HepG2 (cell line): Measurements from ENCODE around the gene AJM1. TPM values are rescaled to one million over a fixed set of nuclear protein-coding genes. Genes with fewer than 3 reads are reported as not detected.

Experiments
- ATAC-seq: fragments of 200-7000 bp; cut with Tn5 transposase; 3 replicates; pipeline ENCODE4 v1.9.1; 2020; ENCODE audit warnings: mild to moderate bottlenecking, moderate library complexity
- BruUV-seq: library from RNA; stranded (reverse); fragments of 400-500 nt; replicated peaks from 2 replicates; lab custom pipeline; 2021; lab: Mats Ljungman, UMichigan
- CTCF ChIA-PET: fragments of 300-600 bp; formaldehyde crosslinking; extraction: SDS; loops from one replicate; lab custom pipeline; 2021; ENCODE audit warnings: low total read pairs, inconsistent platforms, low intra/inter-chr PET ratio; lab: Yijun Ruan, JAX
- POLR2A ChIA-PET: fragments of 350-600 bp; sonication (Branson Sonifier 250); formaldehyde crosslinking; loops from one replicate; lab custom pipeline; 2020; ENCODE audit warnings: antibody characterized with exemption, inconsistent platforms; lab: Yijun Ruan, JAX
- DNase-seq: peaks from one replicate; pipeline ENCODE4 v3.0.0-alpha.2; 2015; ENCODE audit warnings: low spot score
- FAIRE-seq: peaks from 3 replicates; lab custom pipeline; 2011; peaks lifted over from hg19 to GRCh38; lab: Jason Lieb, UNC
- H2AFZ ChIP-seq: one replicate; pipeline ENCODE4 v1.6.1; 2011; ENCODE audit warnings: low read length, inconsistent platforms
- H3K27ac ChIP-seq: fragments of 300-600 bp; 3 replicates; pipeline ENCODE4 v1.8.0; 2011; ENCODE audit warnings: mixed run types, mild to moderate bottlenecking, mixed read lengths, low read length, inconsistent platforms; ENCODE audit not compliant: insufficient read depth; ENCODE audit errors: extremely low read length
- H3K27me3 ChIP-seq, 2 experiments: fragments of 200-600 bp in 1 of 2; 2 replicates in 1 of 2; 3 replicates in 1 of 2; pipeline versions ENCODE4 v1.6.0 to v1.8.0; 2011; ENCODE audit warnings: low read length in 2 of 2, mild to moderate bottlenecking in 2 of 2, moderate library complexity in 2 of 2, inconsistent platforms in 1 of 2; ENCODE audit not compliant: insufficient read depth in 2 of 2, control insufficient read depth in 1 of 2
- H3K36me3 ChIP-seq, 2 experiments: fragments of 200-600 bp in 1 of 2; replicated peaks in 1 of 2; 2 replicates in 1 of 2; 3 replicates in 1 of 2; pipeline versions ENCODE4 v1.5.1 to v1.8.0; 2011; ENCODE audit warnings: low read length in 2 of 2, inconsistent platforms in 1 of 2; ENCODE audit not compliant: insufficient read depth in 2 of 2, control insufficient read depth in 1 of 2
- H3K4me1 ChIP-seq: 2 replicates; pipeline ENCODE4 v1.5.1; 2012; ENCODE audit warnings: low read length, inconsistent platforms; ENCODE audit not compliant: insufficient read depth
- H3K4me2 ChIP-seq: 2 replicates; pipeline ENCODE4 v1.6.0; 2011; ENCODE audit warnings: low read depth, low read length, inconsistent platforms
- H3K4me3 ChIP-seq, 3 experiments: fragments of 200-600 bp in 1 of 3; sonication (generic), shearing (Covaris generic) in 1 of 3; replicated peaks in 1 of 3; 2 replicates each; pipeline ENCODE4 v1.5.1; 2011 to 2016; ENCODE audit warnings: low read length in 3 of 3, inconsistent platforms in 2 of 3, low read depth in 2 of 3, mild to moderate bottlenecking in 2 of 3, control low read depth in 1 of 3, mixed read lengths in 1 of 3; ENCODE audit not compliant: insufficient read depth in 1 of 3
- H3K79me2 ChIP-seq: one replicate; pipeline ENCODE4 v1.6.1; 2011; ENCODE audit warnings: low read length, inconsistent platforms; ENCODE audit not compliant: insufficient read depth
- H3K9ac ChIP-seq: 2 replicates; pipeline ENCODE4 v1.6.0; 2011; ENCODE audit warnings: mild to moderate bottlenecking, low read depth, low read length, inconsistent platforms; ENCODE audit not compliant: insufficient read depth
- H3K9me3 ChIP-seq: 2 replicates; pipeline ENCODE4 v1.5.1; 2012; ENCODE audit warnings: mild to moderate bottlenecking, low read length
- H4K20me1 ChIP-seq: 2 replicates; pipeline ENCODE4 v1.6.0; 2011; ENCODE audit warnings: inconsistent platforms, mild to moderate bottlenecking, low read length, moderate library complexity; ENCODE audit not compliant: insufficient read depth
- SALL1 ChIP-seq: sonication (generic); formaldehyde crosslinking; IDR thresholded peaks from 2 replicates; pipeline ENCODE4 v1.8.0; 2022; ENCODE audit warnings: mild to moderate bottlenecking, missing genetic modification reagents
- THAP9 ChIP-seq: sonication (generic); formaldehyde crosslinking; IDR thresholded peaks from 2 replicates; pipeline ENCODE4; 2020; ENCODE audit warnings: missing genetic modification reagents, mild to moderate bottlenecking, borderline replicate concordance
- WGBS: methylation state at CpG from one replicate; pipeline ENCODE4 v1.1.6; 2017; ENCODE audit warnings: low lambda C conversion rate; 5-methylcytosine and 5-hydroxymethylcytosine counted together
- in situ Hi-C: cut with HindIII; loops from 2 replicates; pipeline ENCODE4 v1.10.0; 2017; ENCODE audit warnings: low pct_unique_long_range_greater_than_20kb; ENCODE audit not compliant: extremely low pct_ligation_motif_present
- intact Hi-C: fragments of 100-400 bp; cut with micrococcal nuclease; formaldehyde crosslinking; loops from one replicate; pipeline ENCODE4 v1.10.0; 2022; ENCODE audit not compliant: unreplicated experiment
- microRNA-seq: library from miRNA; unstranded; fragments of <30 nt; microRNA quantifications from one replicate; pipeline ENCODE4, GENCODE V29; 2020
- polyA plus RNA-seq, 8 experiments: library from polyadenylated mRNA; depleted of rRNA in 3 of 8; stranded (reverse) in 7 of 8; unstranded in 1 of 8; fragments of >200 nt; fragmentation: Illumina TruSeq in 4 of 8; extraction: Trizol in 4 of 8; gene quantifications; 2 replicates each; pipeline versions ENCODE4 v1.2.1 to v1.2.3, GENCODE V29; 2011 to 2016; ENCODE audit warnings: low read depth in 4 of 8, missing spikeins in 1 of 8, mixed read lengths in 1 of 8; ENCODE audit not compliant: insufficient read depth in 1 of 8
- small RNA-seq, 3 experiments: library from RNA; depleted of rRNA; stranded (forward); fragments of <200 nt; gene quantifications; one replicate each; pipeline ENCODE3, GENCODE V24; 2012; ENCODE audit warnings: low read depth in 2 of 3, low replicate concordance in 1 of 3; ENCODE audit not compliant: insufficient read length in 3 of 3, insufficient read depth in 2 of 3
- total RNA-seq, 5 experiments: library from RNA; depleted of rRNA; stranded (reverse); fragments of >200 nt; fragmentation: Illumina TruSeq; extraction: Trizol; gene quantifications; 2 replicates each; pipeline ENCODE4 v1.2.3, GENCODE V29; 2016; ENCODE audit warnings: low read depth in 1 of 5
- TF ChIP-seq, protein P1 (sequence below): sonication (generic); formaldehyde crosslinking; IDR thresholded peaks from 2 replicates; pipeline ENCODE4 v1.5.0; 2020; ENCODE audit warnings: mild to moderate bottlenecking, missing genetic modification reagents

Gene AJM1
- total and polyA plus RNA-seq, 2 of the 13 experiments (the other 11 are each of a cell fraction or from before 2014, with no cell fraction given): 1.1 to 1.2 TPM

DNA sequence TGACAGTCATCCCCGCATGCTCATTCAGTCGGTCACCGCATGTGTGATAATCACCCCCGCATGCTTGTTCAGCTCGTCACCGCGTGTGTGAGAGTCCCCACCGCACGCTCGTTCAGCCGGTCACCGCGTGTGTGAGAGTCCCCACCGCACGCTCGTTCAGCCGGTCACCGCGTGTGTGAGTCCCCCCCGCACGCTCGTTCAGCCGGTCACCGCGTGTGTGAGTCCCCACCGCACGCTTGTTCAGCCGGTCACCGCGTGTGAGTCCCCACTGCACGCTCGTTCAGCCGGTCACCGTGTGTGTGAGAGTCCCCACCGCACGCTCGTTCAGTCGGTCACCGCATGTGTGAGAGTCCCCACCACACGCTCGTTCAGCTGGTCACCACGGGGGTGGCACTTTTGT, 47.6 kb downstream of the AJM1 start (continued):
- TF ChIP-seq THAP9 (CRISPR knock-in tag): no peak

DNA sequence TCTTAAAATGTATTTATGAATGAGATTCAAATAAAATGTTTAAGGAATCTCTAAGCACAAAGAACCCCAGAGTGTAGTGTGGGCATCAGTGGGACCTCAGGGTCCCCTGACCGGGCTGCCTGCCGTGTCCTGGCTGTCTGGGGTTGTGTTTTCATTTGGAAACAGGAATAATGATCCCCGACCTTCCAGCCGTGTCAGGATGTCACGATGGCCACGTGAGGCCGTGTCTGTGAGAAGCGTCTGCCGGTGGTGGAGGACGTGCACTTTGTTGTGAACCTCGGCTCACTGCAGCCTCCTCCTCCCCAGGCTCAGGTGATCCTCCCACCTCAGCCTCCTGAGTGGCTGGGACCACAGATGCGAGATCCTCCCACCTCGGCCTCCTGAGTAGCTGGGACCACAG, 48.4 kb downstream of the AJM1 start:
- in situ Hi-C loops: no loop called here

More for the DNA sequence above, 48.4 kb downstream of the AJM1 start:
- H3K9ac ChIP-seq: no peak overlapping the region
- intact Hi-C loops: no loop called here
- H3K9me3 ChIP-seq: no peaks in the 10 kb centered on the region
- POLR2A ChIA-PET: no interaction called here
- 69% methylated on average over 5 of the region's 13 CpGs for WGBS
- H3K4me3 ChIP-seq: no peak overlapping the region
- peaks cover 1 to 22% of the 10 kb centered on the region in 2 experiments; a peak in 4 of 5 replicates for H3K36me3 ChIP-seq
- no peaks in the 10 kb centered on the region for H3K27me3 ChIP-seq
- no peak overlapping the region for H2AFZ ChIP-seq
- H3K27ac ChIP-seq: no peak overlapping the region
- ATAC-seq (no peak), FAIRE-seq (no peak), DNase-seq (no peak)
- TF ChIP-seq, protein P1, sequence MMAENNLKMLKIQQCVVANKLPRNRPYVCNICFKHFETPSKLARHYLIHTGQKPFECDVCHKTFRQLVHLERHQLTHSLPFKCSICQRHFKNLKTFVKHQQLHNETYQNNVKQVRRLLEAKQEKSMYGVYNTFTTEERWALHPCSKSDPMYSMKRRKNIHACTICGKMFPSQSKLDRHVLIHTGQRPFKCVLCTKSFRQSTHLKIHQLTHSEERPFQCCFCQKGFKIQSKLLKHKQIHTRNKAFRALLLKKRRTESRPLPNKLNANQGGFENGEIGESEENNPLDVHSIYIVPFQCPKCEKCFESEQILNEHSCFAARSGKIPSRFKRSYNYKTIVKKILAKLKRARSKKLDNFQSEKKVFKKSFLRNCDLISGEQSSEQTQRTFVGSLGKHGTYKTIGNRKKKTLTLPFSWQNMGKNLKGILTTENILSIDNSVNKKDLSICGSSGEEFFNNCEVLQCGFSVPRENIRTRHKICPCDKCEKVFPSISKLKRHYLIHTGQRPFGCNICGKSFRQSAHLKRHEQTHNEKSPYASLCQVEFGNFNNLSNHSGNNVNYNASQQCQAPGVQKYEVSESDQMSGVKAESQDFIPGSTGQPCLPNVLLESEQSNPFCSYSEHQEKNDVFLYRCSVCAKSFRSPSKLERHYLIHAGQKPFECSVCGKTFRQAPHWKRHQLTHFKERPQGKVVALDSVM (CRISPR knock-in tag): peak; percentile 66; the same call in 1 of the 2 replicates
- TF ChIP-seq SALL1 (CRISPR knock-in tag): no peak
- peaks cover 75% of the 10 kb centered on the region for H3K79me2 ChIP-seq
- no peak overlapping the region for H3K4me2 ChIP-seq
- H3K4me1 ChIP-seq: peaks cover 15% of the 10 kb centered on the region
- CTCF ChIA-PET: no interaction called here
- no TSS peak for BruUV-seq
- 0 out of 2 replicates have a peak, but pooled peaks cover 10% of the 10 kb centered on the region for H4K20me1 ChIP-seq

Small RNA genes within 50 kb of the gene (microRNA-seq; reads per million reads assigned to microRNA genes)
- gene MIR4292 (not detected), gene MIR4479 (1.5 reads per million)

Small RNA genes within 50 kb of the gene (small RNA-seq; reads per million reads assigned to genes)
- gene AL355987.2 (0 reads per million in 3 experiments), gene MIR4292 (0 reads per million in 3 experiments), gene MIR4479 (0 reads per million in 3 experiments)

Other genes with a start within 250 kb of the AJM1 start
- 0.20 TPM in 1 of 2 replicates, not detected in the other for gene EGFL7, start 179.6 kb upstream of the AJM1 start, total RNA-seq (2016; rRNA removed; fragmentation: Illumina TruSeq; extraction: Trizol)
- gene EGFL7, start 179.6 kb upstream of the AJM1 start, polyA plus RNA-seq (2011; rRNA removed): 5.1 and 10.3 TPM in 2 replicates
- gene AGPAT2, start 155.0 kb upstream of the AJM1 start, total RNA-seq (2016; rRNA removed; fragmentation: Illumina TruSeq; extraction: Trizol): 2.5 and 3.9 TPM in 2 replicates
- 25.8 and 33.0 TPM in 2 replicates for gene AGPAT2, start 155.0 kb upstream of the AJM1 start, polyA plus RNA-seq (2011; rRNA removed)
- 0.18 and 0.28 TPM in 2 replicates for gene DIPK1B, start 129.9 kb upstream of the AJM1 start, total RNA-seq (2016; rRNA removed; fragmentation: Illumina TruSeq; extraction: Trizol)
- 3.9 and 7.2 TPM in 2 replicates for gene DIPK1B, start 129.9 kb upstream of the AJM1 start, polyA plus RNA-seq (2011; rRNA removed)
- 0.14 and 0.53 TPM in 2 replicates for gene LCN10, start 99.5 kb upstream of the AJM1 start, total RNA-seq (2016; rRNA removed; fragmentation: Illumina TruSeq; extraction: Trizol)
- 0.61 and 0.84 TPM in 2 replicates for gene LCN10, start 99.5 kb upstream of the AJM1 start, polyA plus RNA-seq (2011; rRNA removed)
- gene LCN6, start 94.0 kb upstream of the AJM1 start, total RNA-seq (2016; rRNA removed; fragmentation: Illumina TruSeq; extraction: Trizol): not detected in 2 replicates
- not detected in 2 replicates for gene LCN6, start 94.0 kb upstream of the AJM1 start, polyA plus RNA-seq (2011; rRNA removed)
- not detected in 2 replicates for gene LCN8, start 84.2 kb upstream of the AJM1 start, total RNA-seq (2016; rRNA removed; fragmentation: Illumina TruSeq; extraction: Trizol)
- 0.15 TPM in 1 of 2 replicates, not detected in the other for gene LCN8, start 84.2 kb upstream of the AJM1 start, polyA plus RNA-seq (2011; rRNA removed)
- 0.29 and 1.3 TPM in 2 replicates for gene LCN15, start 78.0 kb upstream of the AJM1 start, total RNA-seq (2016; rRNA removed; fragmentation: Illumina TruSeq; extraction: Trizol)
- gene LCN15, start 78.0 kb upstream of the AJM1 start, polyA plus RNA-seq (2011; rRNA removed): 32.9 and 53.7 TPM in 2 replicates
- gene TMEM141, start 51.1 kb upstream of the AJM1 start, total RNA-seq (2016; rRNA removed; fragmentation: Illumina TruSeq; extraction: Trizol): 81.0 and 84.7 TPM in 2 replicates
- gene TMEM141, start 51.1 kb upstream of the AJM1 start, polyA plus RNA-seq (2011; rRNA removed): 199 and 202 TPM in 2 replicates
- 3.0 and 5.0 TPM in 2 replicates for gene CCDC183, start 46.1 kb upstream of the AJM1 start, total RNA-seq (2016; rRNA removed; fragmentation: Illumina TruSeq; extraction: Trizol)
- 66.4 and 91.2 TPM in 2 replicates for gene CCDC183, start 46.1 kb upstream of the AJM1 start, polyA plus RNA-seq (2011; rRNA removed)
- 66.4 and 81.5 TPM in 2 replicates for gene RABL6, start 34.5 kb upstream of the AJM1 start, total RNA-seq (2016; rRNA removed; fragmentation: Illumina TruSeq; extraction: Trizol)
- gene RABL6, start 34.5 kb upstream of the AJM1 start, polyA plus RNA-seq (2011; rRNA removed): 125 and 139 TPM in 2 replicates
- 155 and 192 TPM in 2 replicates for gene PHPT1, start 6.9 kb downstream of the AJM1 start, total RNA-seq (2016; rRNA removed; fragmentation: Illumina TruSeq; extraction: Trizol)
- 184 and 189 TPM in 2 replicates for gene PHPT1, start 6.9 kb downstream of the AJM1 start, polyA plus RNA-seq (2011; rRNA removed)
- 1.2 and 6.0 TPM in 2 replicates for gene MAMDC4, start 9.9 kb downstream of the AJM1 start, total RNA-seq (2016; rRNA removed; fragmentation: Illumina TruSeq; extraction: Trizol)
- gene MAMDC4, start 9.9 kb downstream of the AJM1 start, polyA plus RNA-seq (2011; rRNA removed): 6.8 and 7.9 TPM in 2 replicates
- 379 and 474 TPM in 2 replicates for gene EDF1, start 23.8 kb downstream of the AJM1 start, total RNA-seq (2016; rRNA removed; fragmentation: Illumina TruSeq; extraction: Trizol)
- gene EDF1, start 23.8 kb downstream of the AJM1 start, polyA plus RNA-seq (2011; rRNA removed): 235 and 269 TPM in 2 replicates
- 13.4 and 13.6 TPM in 2 replicates for gene TRAF2, start 44.0 kb downstream of the AJM1 start, total RNA-seq (2016; rRNA removed; fragmentation: Illumina TruSeq; extraction: Trizol)
- gene TRAF2, start 44.0 kb downstream of the AJM1 start, polyA plus RNA-seq (2011; rRNA removed): 12.4 and 15.5 TPM in 2 replicates
- 47.4 and 60.4 TPM in 2 replicates for gene FBXW5, start 102.3 kb downstream of the AJM1 start, total RNA-seq (2016; rRNA removed; fragmentation: Illumina TruSeq; extraction: Trizol)
- 52.0 and 76.2 TPM in 2 replicates for gene FBXW5, start 102.3 kb downstream of the AJM1 start, polyA plus RNA-seq (2011; rRNA removed)
- 2.0 and 4.9 TPM in 2 replicates for gene C8G, start 102.8 kb downstream of the AJM1 start, total RNA-seq (2016; rRNA removed; fragmentation: Illumina TruSeq; extraction: Trizol)
- gene C8G, start 102.8 kb downstream of the AJM1 start, polyA plus RNA-seq (2011; rRNA removed): 12.8 and 18.3 TPM in 2 replicates
- gene LCN12, start 109.8 kb downstream of the AJM1 start, total RNA-seq (2016; rRNA removed; fragmentation: Illumina TruSeq; extraction: Trizol): 1.2 and 3.4 TPM in 2 replicates
- gene LCN12, start 109.8 kb downstream of the AJM1 start, polyA plus RNA-seq (2011; rRNA removed): 6.9 and 7.5 TPM in 2 replicates
- gene PTGDS, start 135.0 kb downstream of the AJM1 start, total RNA-seq (2016; rRNA removed; fragmentation: Illumina TruSeq; extraction: Trizol): 0.33 TPM in 1 of 2 replicates, not detected in the other
- 0.31 and 0.50 TPM in 2 replicates for gene PTGDS, start 135.0 kb downstream of the AJM1 start, polyA plus RNA-seq (2011; rRNA removed)
- gene LCNL1, start 140.5 kb downstream of the AJM1 start, total RNA-seq (2016; rRNA removed; fragmentation: Illumina TruSeq; extraction: Trizol): not detected in 2 replicates
- not detected in 2 replicates for gene LCNL1, start 140.5 kb downstream of the AJM1 start, polyA plus RNA-seq (2011; rRNA removed)
- 20.7 and 31.9 TPM in 2 replicates for gene PAXX, start 149.9 kb downstream of the AJM1 start, total RNA-seq (2016; rRNA removed; fragmentation: Illumina TruSeq; extraction: Trizol)
- gene PAXX, start 149.9 kb downstream of the AJM1 start, polyA plus RNA-seq (2011; rRNA removed): 14.0 and 18.0 TPM in 2 replicates
- gene CLIC3, start 154.1 kb downstream of the AJM1 start, total RNA-seq (2016; rRNA removed; fragmentation: Illumina TruSeq; extraction: Trizol): 0.34 and 0.51 TPM in 2 replicates
- 1.5 and 1.6 TPM in 2 replicates for gene CLIC3, start 154.1 kb downstream of the AJM1 start, polyA plus RNA-seq (2011; rRNA removed)
- 0.72 and 2.9 TPM in 2 replicates for gene ABCA2, start 185.8 kb downstream of the AJM1 start, total RNA-seq (2016; rRNA removed; fragmentation: Illumina TruSeq; extraction: Trizol)
- 19.2 and 21.0 TPM in 2 replicates for gene ABCA2, start 185.8 kb downstream of the AJM1 start, polyA plus RNA-seq (2011; rRNA removed)
- not detected in 2 replicates for gene FUT7, start 189.6 kb downstream of the AJM1 start, total RNA-seq (2016; rRNA removed; fragmentation: Illumina TruSeq; extraction: Trizol)
- 0.05 TPM in 1 of 2 replicates, not detected in the other for gene FUT7, start 189.6 kb downstream of the AJM1 start, polyA plus RNA-seq (2011; rRNA removed)
- gene NPDC1, start 203.7 kb downstream of the AJM1 start, total RNA-seq (2016; rRNA removed; fragmentation: Illumina TruSeq; extraction: Trizol): 0.63 and 0.84 TPM in 2 replicates
- 5.4 and 7.0 TPM in 2 replicates for gene NPDC1, start 203.7 kb downstream of the AJM1 start, polyA plus RNA-seq (2011; rRNA removed)
- gene ENTPD2, start 211.6 kb downstream of the AJM1 start, total RNA-seq (2016; rRNA removed; fragmentation: Illumina TruSeq; extraction: Trizol): 0.87 and 0.95 TPM in 2 replicates
- gene ENTPD2, start 211.6 kb downstream of the AJM1 start, polyA plus RNA-seq (2011; rRNA removed): 3.2 and 4.1 TPM in 2 replicates
- 35.9 and 42.8 TPM in 2 replicates for gene SAPCD2, start 228.1 kb downstream of the AJM1 start, total RNA-seq (2016; rRNA removed; fragmentation: Illumina TruSeq; extraction: Trizol)
- gene SAPCD2, start 228.1 kb downstream of the AJM1 start, polyA plus RNA-seq (2011; rRNA removed): 18.7 and 21.9 TPM in 2 replicates
- gene UAP1L1, start 235.0 kb downstream of the AJM1 start, total RNA-seq (2016; rRNA removed; fragmentation: Illumina TruSeq; extraction: Trizol): 6.2 and 6.4 TPM in 2 replicates
- gene UAP1L1, start 235.0 kb downstream of the AJM1 start, polyA plus RNA-seq (2011; rRNA removed): 5.4 and 6.0 TPM in 2 replicates
- gene MAN1B1, start 244.5 kb downstream of the AJM1 start, total RNA-seq (2016; rRNA removed; fragmentation: Illumina TruSeq; extraction: Trizol): 19.0 and 48.9 TPM in 2 replicates
- 59.5 and 60.6 TPM in 2 replicates for gene MAN1B1, start 244.5 kb downstream of the AJM1 start, polyA plus RNA-seq (2011; rRNA removed)